ENCODE data around the gene ARID5B.

The ARID5B gene

GRCh38 chr10:61911425-61911824 lies 9.9 kb downstream of the ARID5B start:
- H3K27ac ChIP-seq (ENCODE audit: extremely low read depth, low read depth, low read length): no peak overlapping the region
- TF ChIP-seq TSHZ1 (tag by site-specific recombination; IDR thresholded peaks at IDR 0.05; ENCODE audit: borderline replicate concordance): no peak
- TF ChIP-seq ZNF211 (tag by site-specific recombination; IDR thresholded peaks at IDR 0.05; ENCODE audit: low read depth): no peak
- TF ChIP-seq KLF10 (tag by site-specific recombination; IDR thresholded peaks at IDR 0.05): no peak
- TF ChIP-seq ZNF621 (tag by site-specific recombination; IDR thresholded peaks at IDR 0.05): no peak
- no peak for TF ChIP-seq ZSCAN23 (tag by site-specific recombination; IDR thresholded peaks at IDR 0.05)
- TF ChIP-seq ZNF677 (tag by site-specific recombination; IDR thresholded peaks at IDR 0.05): no peak
- TF ChIP-seq YY2 (tag by site-specific recombination; IDR thresholded peaks at IDR 0.05): no peak
- TF ChIP-seq ZNF146 (tag by site-specific recombination; IDR thresholded peaks at IDR 0.05): no peak
- TF ChIP-seq ZNF596 (tag by site-specific recombination; IDR thresholded peaks at IDR 0.05): no peak
- TF ChIP-seq YY1 (tag by site-specific recombination; IDR thresholded peaks at IDR 0.05): no peak
- no peak for TF ChIP-seq KLF17 (tag by site-specific recombination; IDR thresholded peaks at IDR 0.05)
- H3K4me3 ChIP-seq (ENCODE audit: low read depth, low read length): no peak overlapping the region
- H3K36me3 ChIP-seq (ENCODE audit: control insufficient read depth in 2 of 2, insufficient read depth in 1 of 2, low read length in 2 of 2): peaks cover 0 to 13% of the 10 kb centered on the region in 2 experiments; a peak in 1 of 3 replicates
- CTCF ChIA-PET: no interaction called here
- H3K9me3 ChIP-seq (ENCODE audit: control insufficient read depth, insufficient read depth, low read depth, low read length): no peaks in the 10 kb centered on the region
- no peaks in the 10 kb centered on the region for H3K4me1 ChIP-seq (ENCODE audit: control insufficient read depth, insufficient read depth, low read length)
- POLR2A ChIA-PET: no interaction called here

- no peak overlapping the region for H3K27ac ChIP-seq (ENCODE audit: extremely low read depth, low read depth, low read length)
- H3K36me3 ChIP-seq (ENCODE audit: control insufficient read depth in 2 of 2, insufficient read depth in 1 of 2, low read length in 2 of 2): peaks cover 0 to 13% of the 10 kb centered on the region in 2 experiments; a peak in 1 of 3 replicates
- H3K4me1 ChIP-seq (ENCODE audit: control insufficient read depth, insufficient read depth, low read length): no peaks in the 10 kb centered on the region
- H3K9me3 ChIP-seq (ENCODE audit: control insufficient read depth, insufficient read depth, low read depth, low read length): no peaks in the 10 kb centered on the region
- no peak overlapping the region for H3K4me3 ChIP-seq (ENCODE audit: low read depth, low read length)
- POLR2A ChIA-PET: no interaction called here
- CTCF ChIA-PET: interaction anchor here (0.6 to 0.8 kb wide), 2 partner anchors 10 to 95 kb away, joined by 3 to 4 read pairs; no protein-coding TSS in a partner anchor
- TF ChIP-seq ZNF704 (tag by site-specific recombination; IDR thresholded peaks at IDR 0.05): no peak
- TF ChIP-seq ZNF530 (tag by site-specific recombination; IDR thresholded peaks at IDR 0.05; ENCODE audit: low read depth): no peak
- TF ChIP-seq ZNF501 (tag by site-specific recombination; IDR thresholded peaks at IDR 0.05): no peak
- TF ChIP-seq ZNF600 (tag by site-specific recombination; IDR thresholded peaks at IDR 0.05): no peak
- no peak for TF ChIP-seq GLI4 (tag by site-specific recombination; IDR thresholded peaks at IDR 0.05)
- TF ChIP-seq BCL6B (tag by site-specific recombination; IDR thresholded peaks at IDR 0.05): no peak
- TF ChIP-seq ZNF391 (tag by site-specific recombination; IDR thresholded peaks at IDR 0.05; ENCODE audit: borderline replicate concordance, low read depth): no peak
- TF ChIP-seq ZNF350 (tag by site-specific recombination; IDR thresholded peaks at IDR 0.05): no peak
- no peak for TF ChIP-seq HIC1 (tag by site-specific recombination; IDR thresholded peaks at IDR 0.05)
Measured at GRCh38 chr10:61912981-61913380, 11.5 kb downstream of the ARID5B start.

All from HEK293 (cell line).